ENCODE measurements around the gene KIF6. TPM values are rescaled to one million over a fixed set of nuclear protein-coding genes. Genes with fewer than 3 reads are reported as not detected.
A peak's percentile ranks its signal among the peaks of the same experiment; 100 is the strongest.

The KIF6 gene
- total RNA-seq, 4 donors from 2014 or later, result not detected

DNA sequence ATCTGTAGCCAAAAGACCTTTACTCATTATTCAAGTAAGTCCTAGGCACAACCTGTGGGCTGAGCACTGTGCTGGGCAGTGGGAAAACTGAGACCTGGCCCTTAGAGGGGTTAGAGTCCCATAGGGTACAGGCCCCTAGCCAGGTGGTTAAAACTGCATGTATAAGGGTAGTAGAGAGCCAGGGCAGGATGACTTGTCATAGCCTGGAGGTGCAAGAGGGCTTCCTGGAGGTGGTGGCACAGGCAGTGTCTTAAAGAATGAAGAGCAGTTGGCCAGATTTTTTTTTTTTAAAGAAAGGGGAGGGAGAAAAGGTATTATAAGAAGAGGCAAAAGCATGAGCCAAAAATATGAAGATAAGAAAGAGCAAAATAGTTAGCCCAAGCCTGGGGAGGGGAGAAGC is 226.2 kb downstream of the KIF6 start:
- H3K27ac ChIP-seq, result no peak overlapping the region
- no peak overlapping the region for H3K4me3 ChIP-seq
- peaks cover 0 to 3% (median 0%) of the 10 kb centered on the region in 3 donors for H3K27me3 ChIP-seq
- no peak for ATAC-seq
- DNase-seq, result no peak
- in situ Hi-C loops (cut with MboI; ENCODE audit: low sequenced_read_pairs in 4 of 4) (no loop called here), intact Hi-C loops (cut with DNase I; ENCODE audit: low total_unique reads) (no loop called here)
- H3K9me3 ChIP-seq, result peaks cover 0 to 7% (median 4%) of the 10 kb centered on the region in 3 donors
- no peaks in the 10 kb centered on the region for H3K36me3 ChIP-seq
- no peaks in the 10 kb centered on the region for H3K4me1 ChIP-seq
- TF ChIP-seq, protein P1, sequence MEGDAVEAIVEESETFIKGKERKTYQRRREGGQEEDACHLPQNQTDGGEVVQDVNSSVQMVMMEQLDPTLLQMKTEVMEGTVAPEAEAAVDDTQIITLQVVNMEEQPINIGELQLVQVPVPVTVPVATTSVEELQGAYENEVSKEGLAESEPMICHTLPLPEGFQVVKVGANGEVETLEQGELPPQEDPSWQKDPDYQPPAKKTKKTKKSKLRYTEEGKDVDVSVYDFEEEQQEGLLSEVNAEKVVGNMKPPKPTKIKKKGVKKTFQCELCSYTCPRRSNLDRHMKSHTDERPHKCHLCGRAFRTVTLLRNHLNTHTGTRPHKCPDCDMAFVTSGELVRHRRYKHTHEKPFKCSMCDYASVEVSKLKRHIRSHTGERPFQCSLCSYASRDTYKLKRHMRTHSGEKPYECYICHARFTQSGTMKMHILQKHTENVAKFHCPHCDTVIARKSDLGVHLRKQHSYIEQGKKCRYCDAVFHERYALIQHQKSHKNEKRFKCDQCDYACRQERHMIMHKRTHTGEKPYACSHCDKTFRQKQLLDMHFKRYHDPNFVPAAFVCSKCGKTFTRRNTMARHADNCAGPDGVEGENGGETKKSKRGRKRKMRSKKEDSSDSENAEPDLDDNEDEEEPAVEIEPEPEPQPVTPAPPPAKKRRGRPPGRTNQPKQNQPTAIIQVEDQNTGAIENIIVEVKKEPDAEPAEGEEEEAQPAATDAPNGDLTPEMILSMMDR (IDR thresholded peaks at IDR 0.05 in 4 of 5, conservative IDR thresholded peaks at IDR 0.05 in 1 of 5), result no peak
- TF ChIP-seq POLR2A (IDR thresholded peaks at IDR 0.05), result no peak

GRCh38 chr6:39498096-39498495 is 227.1 kb downstream of the KIF6 start:
- peaks cover 0 to 3% (median 0%) of the 10 kb centered on the region in 3 donors for H3K27me3 ChIP-seq
- in situ Hi-C loops (cut with MboI; ENCODE audit: low sequenced_read_pairs in 4 of 4), result no loop called here

GRCh38 chr6:39496915-39497314 is 228.3 kb downstream of the KIF6 start:
- Histone ChIP-seq H3K4me1 (no peaks in the 10 kb centered on the region), H3K27me3 (peaks cover 0 to 3% (median 0%) of the 10 kb centered on the region in 3 donors), H3K9me3 (no peaks in the 10 kb centered on the region), H3K4me3 (no peak overlapping the region), H3K36me3 (no peaks in the 10 kb centered on the region), H3K27ac (no peak overlapping the region)
- no peak for TF ChIP-seq POLR2A (IDR thresholded peaks at IDR 0.05)
- TF ChIP-seq, protein P1 (IDR thresholded peaks at IDR 0.05 in 4 of 5, conservative IDR thresholded peaks at IDR 0.05 in 1 of 5), result no peak
- intact Hi-C loops (cut with DNase I; ENCODE audit: low total_unique reads) (no loop called here), in situ Hi-C loops (cut with MboI; ENCODE audit: low sequenced_read_pairs in 4 of 4) (no loop called here)
- ATAC-seq (peak in 1 of 2 donors; percentile 61), DNase-seq (peak in 1 of 2 donors; percentile 17)

More at GRCh38 chr6:39498096-39498495, 227.1 kb downstream of the KIF6 start:
- intact Hi-C loops (cut with DNase I; ENCODE audit: low total_unique reads), result no loop called here
- ATAC-seq (no peak), DNase-seq (no peak)
- Histone ChIP-seq H3K9me3 (peaks cover 0 to 7% (median 4%) of the 10 kb centered on the region in 3 donors), H3K4me1 (no peaks in the 10 kb centered on the region), H3K4me3 (no peak overlapping the region), H3K36me3 (no peaks in the 10 kb centered on the region), H3K27ac (no peak overlapping the region)
- no peak for TF ChIP-seq POLR2A (IDR thresholded peaks at IDR 0.05)
- TF ChIP-seq, protein P1 (IDR thresholded peaks at IDR 0.05 in 4 of 5, conservative IDR thresholded peaks at IDR 0.05 in 1 of 5), result no peak

DNA sequence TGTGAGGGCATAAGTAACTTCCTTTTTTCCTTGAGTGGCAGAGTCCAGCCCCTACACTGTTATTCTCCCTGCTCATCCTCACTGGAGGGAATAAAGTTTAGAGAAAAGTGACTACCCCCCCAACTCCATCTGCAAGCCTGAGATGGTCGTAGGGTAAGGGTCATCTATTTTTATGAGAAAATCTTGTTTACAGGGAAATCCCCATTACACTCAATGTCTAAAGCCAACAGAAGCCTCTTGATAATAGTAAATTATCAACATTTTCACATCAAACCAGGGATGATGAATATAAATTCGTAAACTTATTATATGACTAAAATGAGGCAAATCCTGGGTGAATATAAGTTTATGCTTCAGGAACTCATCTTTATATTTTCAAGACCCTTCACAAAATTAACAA is 228.8 kb downstream of the KIF6 start:
- Histone ChIP-seq H3K27ac (no peak overlapping the region), H3K4me3 (no peak overlapping the region), H3K9me3 (no peaks in the 10 kb centered on the region), H3K36me3 (no peaks in the 10 kb centered on the region), H3K4me1 (no peaks in the 10 kb centered on the region), H3K27me3 (peaks cover 0 to 3% (median 0%) of the 10 kb centered on the region in 3 donors)
- TF ChIP-seq, protein P1 (IDR thresholded peaks at IDR 0.05 in 4 of 5, conservative IDR thresholded peaks at IDR 0.05 in 1 of 5), result no peak
- no peak for TF ChIP-seq POLR2A (IDR thresholded peaks at IDR 0.05)
- ATAC-seq, result no peak
- in situ Hi-C loops (cut with MboI; ENCODE audit: low sequenced_read_pairs in 4 of 4), result no loop called here
- intact Hi-C loops (cut with DNase I; ENCODE audit: low total_unique reads), result no loop called here
- DNase-seq, result no peak

GRCh38 chr6:39495640-39496039 is 229.6 kb downstream of the KIF6 start:
- no peaks in the 10 kb centered on the region for H3K36me3 ChIP-seq
- in situ Hi-C loops (cut with MboI; ENCODE audit: low sequenced_read_pairs in 4 of 4), result no loop called here
- DNase-seq (no peak), ATAC-seq (no peak)
- no peak overlapping the region for H3K27ac ChIP-seq
- intact Hi-C loops (cut with DNase I; ENCODE audit: low total_unique reads), result no loop called here
- H3K4me1 ChIP-seq, result no peaks in the 10 kb centered on the region
- no peaks in the 10 kb centered on the region for H3K9me3 ChIP-seq
- TF ChIP-seq, protein P1 (IDR thresholded peaks at IDR 0.05 in 4 of 5, conservative IDR thresholded peaks at IDR 0.05 in 1 of 5), result no peak
- TF ChIP-seq POLR2A (IDR thresholded peaks at IDR 0.05), result no peak
- H3K4me3 ChIP-seq, result no peak overlapping the region
- peaks cover 0 to 3% (median 0%) of the 10 kb centered on the region in 3 donors for H3K27me3 ChIP-seq

Measured in gastrocnemius medialis (tissue), 4 donors.